GM12801 (cell line): ENCODE data around the gene ATG7.

Experiments used
- TF ChIP-seq, protein P1 (sequence below): IDR thresholded peaks from one replicate; pipeline ENCODE4 v1.5.1; 2011; ENCODE audit warnings: control low read depth; ENCODE audit not compliant: insufficient read length; ENCODE audit errors: extremely low read depth

Gene ATG7

DNA sequence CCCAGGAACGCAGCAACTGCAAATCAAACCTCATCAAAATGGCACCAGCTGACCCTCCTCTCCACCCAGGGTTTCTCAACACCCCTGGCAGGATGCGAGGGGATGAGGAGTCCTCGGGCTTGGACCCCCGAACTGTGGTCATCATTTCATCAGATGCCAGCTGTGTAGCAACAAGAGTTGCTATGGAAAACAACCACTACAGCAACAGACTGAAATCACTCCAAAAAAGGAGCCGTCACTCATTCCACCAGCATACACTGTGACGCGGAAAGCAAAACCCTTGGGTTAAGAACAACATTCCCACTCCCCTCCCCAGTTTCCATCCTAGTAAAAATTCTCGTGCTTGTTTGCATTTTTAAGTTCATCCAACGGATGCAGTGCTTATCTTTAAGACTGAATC lies 331.4 kb downstream of the ATG7 start:
- TF ChIP-seq, protein P1, sequence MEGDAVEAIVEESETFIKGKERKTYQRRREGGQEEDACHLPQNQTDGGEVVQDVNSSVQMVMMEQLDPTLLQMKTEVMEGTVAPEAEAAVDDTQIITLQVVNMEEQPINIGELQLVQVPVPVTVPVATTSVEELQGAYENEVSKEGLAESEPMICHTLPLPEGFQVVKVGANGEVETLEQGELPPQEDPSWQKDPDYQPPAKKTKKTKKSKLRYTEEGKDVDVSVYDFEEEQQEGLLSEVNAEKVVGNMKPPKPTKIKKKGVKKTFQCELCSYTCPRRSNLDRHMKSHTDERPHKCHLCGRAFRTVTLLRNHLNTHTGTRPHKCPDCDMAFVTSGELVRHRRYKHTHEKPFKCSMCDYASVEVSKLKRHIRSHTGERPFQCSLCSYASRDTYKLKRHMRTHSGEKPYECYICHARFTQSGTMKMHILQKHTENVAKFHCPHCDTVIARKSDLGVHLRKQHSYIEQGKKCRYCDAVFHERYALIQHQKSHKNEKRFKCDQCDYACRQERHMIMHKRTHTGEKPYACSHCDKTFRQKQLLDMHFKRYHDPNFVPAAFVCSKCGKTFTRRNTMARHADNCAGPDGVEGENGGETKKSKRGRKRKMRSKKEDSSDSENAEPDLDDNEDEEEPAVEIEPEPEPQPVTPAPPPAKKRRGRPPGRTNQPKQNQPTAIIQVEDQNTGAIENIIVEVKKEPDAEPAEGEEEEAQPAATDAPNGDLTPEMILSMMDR: no peak

DNA sequence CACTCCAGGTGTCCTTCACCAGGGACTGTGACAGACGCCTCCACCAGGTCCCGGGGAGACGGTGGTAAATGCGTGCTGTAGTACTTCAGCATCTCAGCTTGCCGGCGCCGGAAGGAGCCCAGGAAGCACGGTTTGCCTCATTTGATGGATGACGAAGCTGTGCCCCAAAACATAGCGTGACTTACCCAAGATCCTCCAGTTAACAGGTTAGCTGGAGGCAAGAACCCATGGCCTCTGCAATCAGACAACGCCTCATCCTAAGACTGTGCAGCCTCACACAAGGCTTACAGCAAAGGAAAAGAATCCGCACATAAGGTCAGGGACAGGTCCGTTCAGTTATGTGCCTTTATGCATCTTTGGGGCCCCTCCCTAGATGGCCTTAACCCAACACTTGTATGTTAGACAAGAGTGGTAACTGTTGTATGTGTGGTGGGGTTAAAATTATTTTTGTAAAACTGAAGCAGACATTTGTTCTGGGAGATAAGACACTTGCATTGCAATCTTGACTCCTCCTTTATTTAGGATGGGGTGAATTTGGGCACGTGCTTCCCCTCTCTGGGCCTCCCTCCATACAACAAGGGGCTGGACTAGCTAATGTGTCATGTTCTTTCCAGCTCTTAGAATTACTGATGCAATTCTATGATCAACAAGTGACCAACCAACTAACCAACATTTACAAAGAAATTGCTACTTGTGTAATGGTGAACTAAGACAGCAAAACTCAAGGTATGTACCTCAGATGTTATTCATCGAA lies 332.1 kb downstream of the ATG7 start:
- TF ChIP-seq, protein P1: no peak

DNA sequence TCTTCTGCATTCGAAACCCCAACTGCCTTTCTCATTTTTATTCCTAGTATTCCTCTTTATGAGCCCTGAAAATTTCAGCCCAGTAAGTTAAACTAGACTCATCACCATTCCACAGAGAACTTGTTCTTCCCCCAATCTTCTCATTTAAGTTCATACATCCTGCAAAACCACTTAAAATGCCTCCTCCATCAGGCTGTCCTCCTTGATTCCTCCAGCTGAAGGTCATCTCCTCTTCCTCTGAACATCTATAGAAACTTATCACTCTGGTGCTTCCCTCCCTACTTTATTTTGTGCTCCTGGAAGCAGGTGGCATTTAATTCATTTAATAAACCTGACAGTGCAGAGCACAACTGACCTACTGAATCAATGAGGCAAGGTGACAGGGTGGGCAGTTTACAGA lies 333.2 kb downstream of the ATG7 start:
- TF ChIP-seq, protein P1: no peak

DNA sequence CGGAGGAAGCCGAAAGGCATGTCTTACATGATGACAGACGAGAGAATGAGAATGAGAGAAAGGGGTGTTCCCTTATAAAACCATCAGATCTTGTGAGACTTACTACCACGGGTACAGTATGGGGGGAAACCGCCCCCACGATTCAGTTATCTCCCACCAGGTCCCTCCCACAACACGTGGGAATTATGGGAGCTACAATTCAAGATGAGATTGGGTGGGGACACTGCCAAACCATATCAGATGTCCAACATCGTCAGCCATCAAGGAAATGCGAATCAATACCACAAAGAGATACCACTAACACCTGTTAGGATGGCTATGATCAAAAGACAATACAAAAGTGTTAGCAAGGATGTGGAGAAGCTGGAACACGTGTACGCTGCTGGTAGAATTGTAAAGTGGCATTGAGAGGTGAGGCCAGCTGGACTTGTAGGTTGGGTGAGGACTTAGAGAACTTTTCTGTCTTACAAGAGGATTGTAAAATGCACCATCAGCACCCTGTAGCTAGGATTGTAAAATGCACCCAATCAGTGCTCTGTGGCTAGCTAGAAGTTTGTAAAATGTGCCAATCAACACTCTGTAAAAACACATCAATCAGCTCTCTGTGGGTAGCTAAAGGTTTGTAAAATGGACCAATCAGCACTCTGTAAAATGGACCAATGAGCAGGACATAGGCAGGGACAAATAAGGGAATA lies 334.0 kb downstream of the ATG7 start:
- TF ChIP-seq, protein P1: no peak

DNA sequence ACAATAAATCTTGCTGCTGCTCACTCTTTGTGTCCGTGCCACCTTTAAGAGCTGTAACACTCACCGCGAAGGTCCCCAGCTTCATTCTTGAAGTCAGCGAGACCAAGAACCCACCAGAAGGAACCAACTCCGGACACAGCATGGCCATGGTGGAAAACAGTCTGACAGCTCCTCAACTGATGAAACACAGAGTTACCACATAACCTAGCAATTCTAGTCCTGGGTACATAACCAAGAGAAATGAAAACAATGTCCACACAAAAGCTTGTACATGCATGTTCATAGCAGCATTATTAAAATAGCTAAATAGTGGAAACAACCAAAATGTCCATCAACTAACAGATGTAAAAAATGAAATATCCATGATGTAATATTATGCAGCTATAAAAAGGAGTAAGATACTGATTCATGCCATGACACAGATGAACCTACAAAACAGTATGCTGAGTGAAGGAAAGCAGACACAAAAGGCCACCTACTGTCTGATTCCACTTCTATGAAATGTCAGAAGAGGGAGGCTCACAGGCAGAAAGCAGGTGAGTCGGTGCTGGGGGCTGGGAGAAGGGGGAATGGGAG lies 334.8 kb downstream of the ATG7 start:
- TF ChIP-seq, protein P1: no peak
